ENCODE results near the gene FNDC3B. TPM values are rescaled to one million over a fixed set of nuclear protein-coding genes. Genes with fewer than 3 reads are reported as not detected.

The FNDC3B gene
- total RNA-seq, 4 donors from 2014 or later, result 59.8 to 72.6 (median 65.6) TPM

- H3K27ac ChIP-seq (replicated peaks in 1 of 4), result peak overlapping the region; percentile 68 to 78 (median 75)
- no peak overlapping the region for H3K4me3 ChIP-seq
- TF ChIP-seq POLR2A (IDR thresholded peaks at IDR 0.05; ENCODE audit: low read depth), result no peak
- no peak for TF ChIP-seq EP300 (IDR thresholded peaks at IDR 0.05)
- TF ChIP-seq POLR2AphosphoS5 (IDR thresholded peaks at IDR 0.05), result no peak
- no peak for TF ChIP-seq CTCF (IDR thresholded peaks at IDR 0.05)
- peaks cover 72 to 90% (median 88%) of the 10 kb centered on the region in 4 donors for H3K4me1 ChIP-seq
- H3K36me3 ChIP-seq, result peaks cover 0 to 13% (median 6%) of the 10 kb centered on the region in 4 donors
- DNase-seq (ENCODE audit: extremely low spot score), result no peak
- H3K27me3 ChIP-seq, result no peaks in the 10 kb centered on the region
- WGBS, result 86% methylated on average over 8 of the region's 8 CpGs
- intact Hi-C loops (cut with DNase I), result no loop called here
- no peaks in the 10 kb centered on the region for H3K9me3 ChIP-seq
Measured at GRCh38 chr3:172317481-172317880, 278.1 kb downstream of the FNDC3B start.

GRCh38 chr3:172317984-172318383 lies 278.6 kb downstream of the FNDC3B start:
- DNase-seq (ENCODE audit: extremely low spot score), result no peak

GRCh38 chr3:172319595-172319994 lies 280.2 kb downstream of the FNDC3B start:
- Histone ChIP-seq H3K27ac (replicated peaks in 1 of 4) (peak overlapping the region; percentile 68 to 78 (median 75)), H3K4me3 (no peak overlapping the region), H3K9me3 (no peaks in the 10 kb centered on the region), H3K4me1 (peaks cover 68 to 71% (median 70%) of the 10 kb centered on the region in 4 donors), H3K27me3 (no peaks in the 10 kb centered on the region), H3K36me3 (peaks cover 0 to 11% (median 9%) of the 10 kb centered on the region in 4 donors)
- no peak for DNase-seq (ENCODE audit: extremely low spot score)
- intact Hi-C loops (cut with DNase I), result no loop called here
- TF ChIP-seq POLR2AphosphoS5 (IDR thresholded peaks at IDR 0.05) (no peak), CTCF (IDR thresholded peaks at IDR 0.05) (no peak), EP300 (IDR thresholded peaks at IDR 0.05) (no peak), POLR2A (IDR thresholded peaks at IDR 0.05; ENCODE audit: low read depth) (no peak)
- 50% methylated on average over 8 of the region's 8 CpGs for WGBS

More at GRCh38 chr3:172317984-172318383, 278.6 kb downstream of the FNDC3B start:
- Histone ChIP-seq H3K27ac (replicated peaks in 1 of 4) (peak overlapping the region; percentile 68 to 78 (median 75)), H3K27me3 (no peaks in the 10 kb centered on the region), H3K9me3 (no peaks in the 10 kb centered on the region), H3K4me1 (peaks cover 72 to 85% (median 84%) of the 10 kb centered on the region in 4 donors), H3K36me3 (peaks cover 0 to 13% (median 3%) of the 10 kb centered on the region in 4 donors), H3K4me3 (no peak overlapping the region)
- WGBS, result 0% methylated on average over 1 of the region's 1 CpG
- no peak for TF ChIP-seq CTCF (IDR thresholded peaks at IDR 0.05)
- TF ChIP-seq POLR2AphosphoS5 (IDR thresholded peaks at IDR 0.05), result peak; percentile 68 to 69
- intact Hi-C loops (cut with DNase I), result no loop called here

GRCh38 chr3:172320468-172320867 lies 281.1 kb downstream of the FNDC3B start:
- TF ChIP-seq CTCF (IDR thresholded peaks at IDR 0.05), result no peak
- TF ChIP-seq EP300 (IDR thresholded peaks at IDR 0.05), result no peak
- TF ChIP-seq POLR2A (IDR thresholded peaks at IDR 0.05; ENCODE audit: low read depth), result no peak
- TF ChIP-seq POLR2AphosphoS5 (IDR thresholded peaks at IDR 0.05), result no peak
- intact Hi-C loops (cut with DNase I), result no loop called here
- H3K4me1 ChIP-seq, result peaks cover 60 to 65% (median 62%) of the 10 kb centered on the region in 4 donors
- H3K27ac ChIP-seq (replicated peaks in 1 of 4), result peak overlapping the region in 3 of 4 donors; percentile 68 to 78 (median 73)
- no peak overlapping the region for H3K4me3 ChIP-seq
- no peak for DNase-seq (ENCODE audit: extremely low spot score)
- WGBS, result 74% methylated on average over 2 of the region's 2 CpGs
- H3K27me3 ChIP-seq, result no peaks in the 10 kb centered on the region
- H3K36me3 ChIP-seq, result peaks cover 0 to 20% (median 16%) of the 10 kb centered on the region in 4 donors
- no peaks in the 10 kb centered on the region for H3K9me3 ChIP-seq

- H3K27me3 ChIP-seq, result no peaks in the 10 kb centered on the region
- peaks cover 54 to 63% (median 56%) of the 10 kb centered on the region in 4 donors for H3K4me1 ChIP-seq
- intact Hi-C loops (cut with DNase I), result no loop called here
- WGBS, result 50% methylated on average over 2 of the region's 2 CpGs
- peaks cover 0 to 25% (median 21%) of the 10 kb centered on the region in 4 donors for H3K36me3 ChIP-seq
- H3K4me3 ChIP-seq, result no peak overlapping the region
- no peak for TF ChIP-seq POLR2AphosphoS5 (IDR thresholded peaks at IDR 0.05)
- TF ChIP-seq CTCF (IDR thresholded peaks at IDR 0.05), result peak in 1 of 3 experiments; percentile 24
- TF ChIP-seq POLR2A (IDR thresholded peaks at IDR 0.05; ENCODE audit: low read depth), result no peak
- TF ChIP-seq EP300 (IDR thresholded peaks at IDR 0.05), result no peak
- H3K27ac ChIP-seq (replicated peaks in 1 of 4), result peak overlapping the region in 1 of 4 donors; percentile 68
- no peak for DNase-seq (ENCODE audit: extremely low spot score)
- H3K9me3 ChIP-seq, result no peaks in the 10 kb centered on the region
Measured at GRCh38 chr3:172321035-172321434, 281.7 kb downstream of the FNDC3B start.

Measured in esophagus muscularis mucosa (tissue), 4 donors.